Measurements from ENCODE around the gene MZF1.
"Not testable (repeated sequence)": the region's sequence is repeated elsewhere in the genome, so short reads cannot be mapped to it uniquely, and the experiment has no call there.

Gene MZF1

DNA sequence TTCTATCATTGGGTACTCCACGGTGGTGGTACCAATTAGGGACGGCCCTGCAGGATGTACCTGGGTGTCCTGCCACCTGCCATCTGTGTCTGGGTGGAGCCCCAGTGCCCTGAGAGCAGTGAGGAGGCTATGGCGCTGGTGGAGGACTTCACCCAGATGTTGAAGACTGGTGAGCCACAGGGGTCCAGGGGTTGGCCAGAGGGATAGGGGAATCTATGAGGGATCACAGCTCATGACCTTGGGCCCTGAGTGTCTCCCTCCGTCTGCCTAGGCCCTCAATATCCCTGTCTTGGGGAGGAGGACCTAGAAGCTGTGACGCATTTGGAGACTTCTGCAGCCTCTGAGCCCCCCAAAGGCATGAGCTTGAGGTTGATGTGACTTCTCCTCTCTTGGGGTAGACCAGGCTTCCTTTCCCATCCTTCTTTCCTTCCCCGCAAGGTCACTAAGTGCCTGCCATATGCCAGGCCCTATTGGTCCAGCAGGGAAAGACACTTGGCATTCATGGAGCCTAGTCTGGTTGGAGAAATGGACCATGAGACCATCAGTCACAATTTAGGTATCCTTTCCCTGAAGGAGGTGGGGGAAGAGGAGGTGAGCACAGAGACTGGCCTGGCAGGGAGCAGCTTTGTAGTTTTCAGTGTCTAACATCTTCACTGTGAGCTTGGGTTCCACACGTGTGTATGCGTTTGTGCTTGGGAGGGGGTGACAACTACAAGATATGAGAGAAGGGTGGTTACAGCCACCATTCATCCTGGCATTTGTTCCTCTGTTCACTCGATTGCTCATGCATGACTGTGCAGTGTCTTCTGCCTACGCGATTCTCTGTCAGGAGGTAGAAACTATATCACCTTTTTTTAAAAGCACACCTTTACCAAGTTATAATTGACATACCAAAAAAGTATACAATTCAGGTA, 5.1 kb upstream of the MZF1 start:
- TF ChIP-seq, protein P1, sequence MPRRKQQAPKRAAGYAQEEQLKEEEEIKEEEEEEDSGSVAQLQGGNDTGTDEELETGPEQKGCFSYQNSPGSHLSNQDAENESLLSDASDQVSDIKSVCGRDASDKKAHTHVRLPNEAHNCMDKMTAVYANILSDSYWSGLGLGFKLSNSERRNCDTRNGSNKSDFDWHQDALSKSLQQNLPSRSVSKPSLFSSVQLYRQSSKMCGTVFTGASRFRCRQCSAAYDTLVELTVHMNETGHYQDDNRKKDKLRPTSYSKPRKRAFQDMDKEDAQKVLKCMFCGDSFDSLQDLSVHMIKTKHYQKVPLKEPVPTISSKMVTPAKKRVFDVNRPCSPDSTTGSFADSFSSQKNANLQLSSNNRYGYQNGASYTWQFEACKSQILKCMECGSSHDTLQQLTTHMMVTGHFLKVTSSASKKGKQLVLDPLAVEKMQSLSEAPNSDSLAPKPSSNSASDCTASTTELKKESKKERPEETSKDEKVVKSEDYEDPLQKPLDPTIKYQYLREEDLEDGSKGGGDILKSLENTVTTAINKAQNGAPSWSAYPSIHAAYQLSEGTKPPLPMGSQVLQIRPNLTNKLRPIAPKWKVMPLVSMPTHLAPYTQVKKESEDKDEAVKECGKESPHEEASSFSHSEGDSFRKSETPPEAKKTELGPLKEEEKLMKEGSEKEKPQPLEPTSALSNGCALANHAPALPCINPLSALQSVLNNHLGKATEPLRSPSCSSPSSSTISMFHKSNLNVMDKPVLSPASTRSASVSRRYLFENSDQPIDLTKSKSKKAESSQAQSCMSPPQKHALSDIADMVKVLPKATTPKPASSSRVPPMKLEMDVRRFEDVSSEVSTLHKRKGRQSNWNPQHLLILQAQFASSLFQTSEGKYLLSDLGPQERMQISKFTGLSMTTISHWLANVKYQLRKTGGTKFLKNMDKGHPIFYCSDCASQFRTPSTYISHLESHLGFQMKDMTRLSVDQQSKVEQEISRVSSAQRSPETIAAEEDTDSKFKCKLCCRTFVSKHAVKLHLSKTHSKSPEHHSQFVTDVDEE (CRISPR knock-in tag; IDR thresholded peaks at IDR 0.05), result no peak
- TF ChIP-seq PPARA (CRISPR knock-in tag; IDR thresholded peaks at IDR 0.05; ENCODE audit: borderline replicate concordance) (no peak), ZFP30 (CRISPR knock-in tag; IDR thresholded peaks at IDR 0.05) (no peak), RARB (CRISPR knock-in tag; IDR thresholded peaks at IDR 0.05) (no peak), TOX (CRISPR knock-in tag; IDR thresholded peaks at IDR 0.05; ENCODE audit: borderline replicate concordance) (no peak), GLIS3 (CRISPR knock-in tag; IDR thresholded peaks at IDR 0.05) (no peak), CSDC2 (CRISPR knock-in tag; IDR thresholded peaks at IDR 0.05) (no peak), BACH2 (CRISPR knock-in tag; IDR thresholded peaks at IDR 0.05; ENCODE audit: borderline replicate concordance) (no peak), ZFP3 (CRISPR knock-in tag; IDR thresholded peaks at IDR 0.05) (no peak), ZC3H10 (CRISPR knock-in tag; IDR thresholded peaks at IDR 0.05) (no peak), SNAI2 (CRISPR knock-in tag; IDR thresholded peaks at IDR 0.05) (no peak), ESRRG (CRISPR knock-in tag; IDR thresholded peaks at IDR 0.05) (no peak), ARNTL (CRISPR knock-in tag; IDR thresholded peaks at IDR 0.05; ENCODE audit: borderline replicate concordance, low read depth) (no peak), ZNF70 (CRISPR knock-in tag; IDR thresholded peaks at IDR 0.05) (no peak), ZNF565 (CRISPR knock-in tag; conservative IDR thresholded peaks at IDR 0.05; ENCODE audit: low read depth) (no peak), TCF4 (CRISPR knock-in tag; IDR thresholded peaks at IDR 0.05; ENCODE audit: borderline replicate concordance) (no peak)
- TF ChIP-seq, protein P2, sequence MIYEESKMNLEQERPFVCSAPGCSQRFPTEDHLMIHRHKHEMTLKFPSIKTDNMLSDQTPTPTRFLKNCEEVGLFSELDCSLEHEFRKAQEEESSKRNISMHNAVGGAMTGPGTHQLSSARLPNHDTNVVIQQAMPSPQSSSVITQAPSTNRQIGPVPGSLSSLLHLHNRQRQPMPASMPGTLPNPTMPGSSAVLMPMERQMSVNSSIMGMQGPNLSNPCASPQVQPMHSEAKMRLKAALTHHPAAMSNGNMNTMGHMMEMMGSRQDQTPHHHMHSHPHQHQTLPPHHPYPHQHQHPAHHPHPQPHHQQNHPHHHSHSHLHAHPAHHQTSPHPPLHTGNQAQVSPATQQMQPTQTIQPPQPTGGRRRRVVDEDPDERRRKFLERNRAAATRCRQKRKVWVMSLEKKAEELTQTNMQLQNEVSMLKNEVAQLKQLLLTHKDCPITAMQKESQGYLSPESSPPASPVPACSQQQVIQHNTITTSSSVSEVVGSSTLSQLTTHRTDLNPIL (CRISPR knock-in tag; IDR thresholded peaks at IDR 0.05; ENCODE audit: low read depth), result no peak
- TF ChIP-seq, protein P3, sequence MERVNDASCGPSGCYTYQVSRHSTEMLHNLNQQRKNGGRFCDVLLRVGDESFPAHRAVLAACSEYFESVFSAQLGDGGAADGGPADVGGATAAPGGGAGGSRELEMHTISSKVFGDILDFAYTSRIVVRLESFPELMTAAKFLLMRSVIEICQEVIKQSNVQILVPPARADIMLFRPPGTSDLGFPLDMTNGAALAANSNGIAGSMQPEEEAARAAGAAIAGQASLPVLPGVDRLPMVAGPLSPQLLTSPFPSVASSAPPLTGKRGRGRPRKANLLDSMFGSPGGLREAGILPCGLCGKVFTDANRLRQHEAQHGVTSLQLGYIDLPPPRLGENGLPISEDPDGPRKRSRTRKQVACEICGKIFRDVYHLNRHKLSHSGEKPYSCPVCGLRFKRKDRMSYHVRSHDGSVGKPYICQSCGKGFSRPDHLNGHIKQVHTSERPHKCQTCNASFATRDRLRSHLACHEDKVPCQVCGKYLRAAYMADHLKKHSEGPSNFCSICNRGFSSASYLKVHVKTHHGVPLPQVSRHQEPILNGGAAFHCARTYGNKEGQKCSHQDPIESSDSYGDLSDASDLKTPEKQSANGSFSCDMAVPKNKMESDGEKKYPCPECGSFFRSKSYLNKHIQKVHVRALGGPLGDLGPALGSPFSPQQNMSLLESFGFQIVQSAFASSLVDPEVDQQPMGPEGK (CRISPR knock-in tag; IDR thresholded peaks at IDR 0.05; ENCODE audit: borderline replicate concordance), result no peak
- TF ChIP-seq, protein P4, sequence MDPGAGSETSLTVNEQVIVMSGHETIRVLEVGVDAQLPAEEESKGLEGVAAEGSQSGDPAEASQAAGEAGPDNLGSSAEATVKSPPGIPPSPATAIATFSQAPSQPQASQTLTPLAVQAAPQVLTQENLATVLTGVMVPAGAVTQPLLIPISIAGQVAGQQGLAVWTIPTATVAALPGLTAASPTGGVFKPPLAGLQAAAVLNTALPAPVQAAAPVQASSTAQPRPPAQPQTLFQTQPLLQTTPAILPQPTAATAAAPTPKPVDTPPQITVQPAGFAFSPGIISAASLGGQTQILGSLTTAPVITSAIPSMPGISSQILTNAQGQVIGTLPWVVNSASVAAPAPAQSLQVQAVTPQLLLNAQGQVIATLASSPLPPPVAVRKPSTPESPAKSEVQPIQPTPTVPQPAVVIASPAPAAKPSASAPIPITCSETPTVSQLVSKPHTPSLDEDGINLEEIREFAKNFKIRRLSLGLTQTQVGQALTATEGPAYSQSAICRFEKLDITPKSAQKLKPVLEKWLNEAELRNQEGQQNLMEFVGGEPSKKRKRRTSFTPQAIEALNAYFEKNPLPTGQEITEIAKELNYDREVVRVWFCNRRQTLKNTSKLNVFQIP (CRISPR knock-in tag; IDR thresholded peaks at IDR 0.05; ENCODE audit: borderline replicate concordance, low read depth), result no peak
- TF ChIP-seq, protein P5, sequence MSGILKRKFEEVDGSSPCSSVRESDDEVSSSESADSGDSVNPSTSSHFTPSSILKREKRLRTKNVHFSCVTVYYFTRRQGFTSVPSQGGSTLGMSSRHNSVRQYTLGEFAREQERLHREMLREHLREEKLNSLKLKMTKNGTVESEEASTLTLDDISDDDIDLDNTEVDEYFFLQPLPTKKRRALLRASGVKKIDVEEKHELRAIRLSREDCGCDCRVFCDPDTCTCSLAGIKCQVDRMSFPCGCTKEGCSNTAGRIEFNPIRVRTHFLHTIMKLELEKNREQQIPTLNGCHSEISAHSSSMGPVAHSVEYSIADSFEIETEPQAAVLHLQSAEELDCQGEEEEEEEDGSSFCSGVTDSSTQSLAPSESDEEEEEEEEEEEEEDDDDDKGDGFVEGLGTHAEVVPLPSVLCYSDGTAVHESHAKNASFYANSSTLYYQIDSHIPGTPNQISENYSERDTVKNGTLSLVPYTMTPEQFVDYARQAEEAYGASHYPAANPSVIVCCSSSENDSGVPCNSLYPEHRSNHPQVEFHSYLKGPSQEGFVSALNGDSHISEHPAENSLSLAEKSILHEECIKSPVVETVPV (CRISPR knock-in tag; IDR thresholded peaks at IDR 0.05), result no peak
- no peak for ATAC-seq

DNA sequence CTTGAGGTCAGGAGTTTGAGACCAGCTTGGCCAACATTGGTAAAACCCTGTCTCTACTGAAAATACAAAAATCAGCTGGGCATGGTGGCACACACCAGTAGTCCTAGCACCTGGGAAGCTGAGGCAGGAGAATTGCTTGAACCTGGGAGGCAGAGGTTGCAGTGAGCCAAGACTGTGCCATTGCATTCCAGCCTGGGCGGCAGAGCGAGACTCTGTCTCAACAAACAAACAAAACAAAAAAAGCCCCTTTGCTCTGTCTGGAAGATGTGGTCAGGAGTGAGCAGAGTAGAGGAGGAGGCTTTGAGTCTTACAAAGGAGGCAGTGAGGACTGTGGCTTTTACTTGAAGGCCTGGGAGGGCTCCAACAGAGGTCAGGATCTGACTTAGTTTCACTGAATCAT, 4.4 kb upstream of the MZF1 start:
- ATAC-seq, result not testable (repeated sequence)

Data from SK-N-SH treated with all-trans-retinoic acid at 6 μM for 48 hours (cell line).